Sigmoid colon (tissue), 7 donors: ENCODE measurements around the gene AK5. TPM values are rescaled to one million over a fixed set of nuclear protein-coding genes. Genes with fewer than 3 reads are reported as not detected.

Source experiments
- DNase-seq: peaks from one replicate; pipeline ENCODE4 v3.0.0-alpha.2; 2019
- H3K27ac ChIP-seq, 4 donors: fragments of 200-600 bp; sonication (generic); one replicate each; pipeline ENCODE4 v1.5.1; 2016 to 2019; ENCODE audit warnings: mild to moderate bottlenecking in 1 of 4
- H3K27me3 ChIP-seq, 3 donors: fragments of 200-600 bp; sonication (generic); one replicate each; pipeline ENCODE4 v1.5.1; 2019; ENCODE audit warnings: mild to moderate bottlenecking in 1 of 3
- H3K36me3 ChIP-seq, 4 donors: fragments of 200-600 bp; sonication (generic); one replicate each; pipeline ENCODE4 v1.5.1; 2016 to 2019
- H3K4me1 ChIP-seq, 4 donors: fragments of 200-600 bp; sonication (generic); one replicate each; pipeline ENCODE4 v1.5.1; 2017 to 2019
- H3K4me3 ChIP-seq, 4 donors: fragments of 200-600 bp; sonication (generic); one replicate each; pipeline ENCODE4 v1.5.1; 2017 to 2019; ENCODE audit warnings: mild to moderate bottlenecking in 2 of 4, moderate library complexity in 1 of 4
- H3K9me3 ChIP-seq, 4 donors: fragments of 200-600 bp in 3 of 4; sonication (generic) in 3 of 4; one replicate each; pipeline versions ENCODE4 v1.5.1 to v1.6.1; 2013 to 2019
- CTCF ChIP-seq, 4 experiments: fragments of 450-650 bp in 3 of 4; fragments of 200-600 bp in 1 of 4; IDR thresholded peaks; one replicate each; pipeline ENCODE4 v1.5.1; 2016 to 2019; ENCODE audit warnings: antibody characterized with exemption in 4 of 4, mild to moderate bottlenecking in 3 of 4, moderate library complexity in 2 of 4
- EP300 ChIP-seq, 4 donors: sonication (generic); formaldehyde crosslinking; IDR thresholded peaks; one replicate each; pipeline ENCODE4 v1.6.1; 2017; ENCODE audit warnings: antibody characterized with exemption in 4 of 4
- POLR2A ChIP-seq, 2 donors: fragments of 450-650 bp; IDR thresholded peaks; one replicate each; pipeline ENCODE4 v1.6.1; 2016; ENCODE audit warnings: antibody characterized with exemption in 2 of 2, mild to moderate bottlenecking in 2 of 2, moderate library complexity in 2 of 2
- POLR2AphosphoS5 ChIP-seq, 4 donors: sonication (generic); formaldehyde crosslinking; IDR thresholded peaks; one replicate each; pipeline ENCODE4 v1.6.1; 2017; ENCODE audit warnings: antibody characterized with exemption in 4 of 4
- WGBS, 2 donors: extraction: QIAGEN DNeasy Blood & Tissue Kit; methylation state at CpG; one replicate each; pipeline ENCODE4 v1.1.7; 2013; 5-methylcytosine and 5-hydroxymethylcytosine counted together
- intact Hi-C: fragments of 100-400 bp; cut with DNase I; formaldehyde crosslinking; loops from one replicate; pipeline ENCODE4 v1.15.1; 2023
- polyA plus RNA-seq, 3 donors: library from polyadenylated mRNA; stranded (reverse); fragments of 200-250 nt; gene quantifications; one replicate each; pipeline ENCODE4 v1.2.3, GENCODE V29; 2013
- total RNA-seq, 4 donors: library from RNA; depleted of rRNA; stranded (reverse); fragments of >200 nt; gene quantifications; one replicate each; pipeline ENCODE4 v1.1.0, GENCODE V29; 2016
- donor health status: healthy with polysubstance abuse.
- donor health status: Bipolar disorder and iron deficiency.
- donor health status: healthy.

AK5 gene
- total and polyA plus RNA-seq, 7 donors, result 0.33 to 6.1 (median 1.9) TPM; not detected in 1

- intact Hi-C loops, result no loop called here
- Histone ChIP-seq H3K27me3 (no peaks in the 10 kb centered on the region), H3K27ac (no peak overlapping the region), H3K4me1 (no peaks in the 10 kb centered on the region), H3K36me3 (no peaks in the 10 kb centered on the region), H3K9me3 (no peaks in the 10 kb centered on the region), H3K4me3 (no peak overlapping the region)
- WGBS, 2 donors, result 56 to 83% methylated on average over 3 of the region's 3 CpGs
- no peak for TF ChIP-seq POLR2A (IDR thresholded peaks at IDR 0.05)
- TF ChIP-seq POLR2AphosphoS5 (IDR thresholded peaks at IDR 0.05), result no peak
- no peak for TF ChIP-seq EP300 (IDR thresholded peaks at IDR 0.05)
- no peak for TF ChIP-seq CTCF (IDR thresholded peaks at IDR 0.05)
- DNase-seq, result no peak
Measured at GRCh38 chr1:77382366-77382765, 100.5 kb downstream of the AK5 start.

GRCh38 chr1:77383236-77383635, 101.4 kb downstream of the AK5 start:
- Histone ChIP-seq H3K27ac (no peak overlapping the region), H3K9me3 (no peaks in the 10 kb centered on the region), H3K4me3 (no peak overlapping the region), H3K27me3 (no peaks in the 10 kb centered on the region), H3K4me1 (no peaks in the 10 kb centered on the region), H3K36me3 (no peaks in the 10 kb centered on the region)
- intact Hi-C loops, result no loop called here
- no peak for TF ChIP-seq CTCF (IDR thresholded peaks at IDR 0.05)
- TF ChIP-seq POLR2A (IDR thresholded peaks at IDR 0.05), result no peak
- no peak for TF ChIP-seq EP300 (IDR thresholded peaks at IDR 0.05)
- WGBS, 2 donors, result 29 to 71% methylated on average over 1 of the region's 1 CpG
- DNase-seq, result no peak

- TF ChIP-seq EP300 (IDR thresholded peaks at IDR 0.05) (no peak), POLR2AphosphoS5 (IDR thresholded peaks at IDR 0.05) (no peak), POLR2A (IDR thresholded peaks at IDR 0.05) (no peak), CTCF (IDR thresholded peaks at IDR 0.05) (no peak)
- intact Hi-C loops, result no loop called here
- no peak overlapping the region for H3K27ac ChIP-seq
- no peaks in the 10 kb centered on the region for H3K4me1 ChIP-seq
- no peak overlapping the region for H3K4me3 ChIP-seq
- no peaks in the 10 kb centered on the region for H3K27me3 ChIP-seq
- WGBS, 2 donors, result 85 to 87% methylated on average over 3 of the region's 3 CpGs
- DNase-seq, result no peak
- H3K36me3 ChIP-seq, result no peaks in the 10 kb centered on the region
- H3K9me3 ChIP-seq, result no peaks in the 10 kb centered on the region
Measured at GRCh38 chr1:77385551-77385950, 103.7 kb downstream of the AK5 start.

- Histone ChIP-seq H3K4me1 (no peaks in the 10 kb centered on the region), H3K9me3 (no peaks in the 10 kb centered on the region), H3K27ac (no peak overlapping the region), H3K4me3 (no peak overlapping the region), H3K36me3 (no peaks in the 10 kb centered on the region), H3K27me3 (no peaks in the 10 kb centered on the region)
- TF ChIP-seq EP300 (IDR thresholded peaks at IDR 0.05) (no peak), CTCF (IDR thresholded peaks at IDR 0.05) (no peak), POLR2AphosphoS5 (IDR thresholded peaks at IDR 0.05) (no peak), POLR2A (IDR thresholded peaks at IDR 0.05) (no peak)
- intact Hi-C loops, result no loop called here
- DNase-seq, result no peak
Measured at GRCh38 chr1:77386276-77386675, 104.5 kb downstream of the AK5 start.

GRCh38 chr1:77387553-77387952, 105.7 kb downstream of the AK5 start:
- WGBS, 2 donors, result 54 to 85% methylated on average over 1 of the region's 1 CpG
- no peak for DNase-seq
- H3K4me3 ChIP-seq, result no peak overlapping the region
- no peak overlapping the region for H3K27ac ChIP-seq
- TF ChIP-seq POLR2A (IDR thresholded peaks at IDR 0.05) (no peak), EP300 (IDR thresholded peaks at IDR 0.05) (no peak), CTCF (IDR thresholded peaks at IDR 0.05) (no peak)
- no peaks in the 10 kb centered on the region for H3K36me3 ChIP-seq
- H3K9me3 ChIP-seq, result no peaks in the 10 kb centered on the region
- H3K27me3 ChIP-seq, result no peaks in the 10 kb centered on the region
- no peaks in the 10 kb centered on the region for H3K4me1 ChIP-seq
- intact Hi-C loops, result no loop called here
